Spleen (tissue), 13 donors: ENCODE data around the gene CNTF. TPM values are rescaled to one million over a fixed set of nuclear protein-coding genes. Genes with fewer than 3 reads are reported as not detected.
A peak's percentile ranks its signal among the peaks of the same experiment; 100 is the strongest.
"Not testable (repeated sequence)": the region's sequence is repeated elsewhere in the genome, so short reads cannot be mapped to it uniquely, and the experiment has no call there.

Source experiments
- DNase-seq: peaks from one replicate; pipeline ENCODE4 v3.0.0-alpha.2; 2020
- H3K27ac ChIP-seq, 8 donors: fragments of 200-600 bp; sonication (generic) in 7 of 8; 1 replicate in 4 of 8; 2 replicates in 4 of 8; pipeline versions ENCODE4 v1.5.0 to v1.8.0; 2016 to 2021; ENCODE audit warnings: inconsistent platforms in 4 of 8, mild to moderate bottlenecking in 4 of 8, moderate library complexity in 1 of 8
- H3K27me3 ChIP-seq, 7 donors: fragments of 200-600 bp; sonication (generic) in 6 of 7; replicated peaks in 1 of 7; 1 replicate in 4 of 7; 2 replicates in 3 of 7; pipeline versions ENCODE4 v1.5.0 to v1.8.0; 2016 to 2021; ENCODE audit warnings: inconsistent platforms in 3 of 7, mild to moderate bottlenecking in 1 of 7
- H3K36me3 ChIP-seq, 6 donors: fragments of 200-600 bp; sonication (generic) in 5 of 6; 1 replicate in 4 of 6; 2 replicates in 2 of 6; pipeline versions ENCODE4 v1.5.0 to v1.8.0; 2016 to 2021; ENCODE audit warnings: inconsistent platforms in 2 of 6
- H3K4me1 ChIP-seq, 6 donors: fragments of 200-600 bp; sonication (generic) in 5 of 6; 1 replicate in 3 of 6; 2 replicates in 3 of 6; pipeline versions ENCODE4 v1.5.0 to v1.8.0; 2016 to 2021; ENCODE audit warnings: inconsistent platforms in 3 of 6
- H3K4me3 ChIP-seq, 8 donors: fragments of 200-600 bp; sonication (generic) in 7 of 8; 1 replicate in 4 of 8; 2 replicates in 4 of 8; pipeline versions ENCODE4 v1.5.0 to v1.8.0; 2016 to 2021; ENCODE audit warnings: inconsistent platforms in 4 of 8, mild to moderate bottlenecking in 4 of 8, moderate library complexity in 2 of 8
- H3K9me3 ChIP-seq, 8 donors: fragments of 200-600 bp; sonication (generic) in 7 of 8; 1 replicate in 4 of 8; 2 replicates in 4 of 8; pipeline versions ENCODE4 v1.5.0 to v1.8.0; 2016 to 2021; ENCODE audit warnings: inconsistent platforms in 4 of 8
- CTCF ChIP-seq, 11 experiments: fragments of 200-600 bp in 7 of 11; fragments of 450-650 bp in 4 of 11; sonication (generic) in 4 of 11; IDR thresholded peaks in 8 of 11; conservative IDR thresholded peaks in 3 of 11; 1 replicate in 7 of 11; 2 replicates in 4 of 11; pipeline versions ENCODE4 v1.4.0 to v1.8.0; 2016 to 2021; ENCODE audit warnings: antibody characterized with exemption in 11 of 11, inconsistent platforms in 4 of 11, mild to moderate bottlenecking in 1 of 11
- POLR2A ChIP-seq, 3 donors: fragments of 450-650 bp; IDR thresholded peaks; one replicate each; pipeline ENCODE4 v1.5.1; 2017; ENCODE audit warnings: antibody characterized with exemption in 3 of 3, mild to moderate bottlenecking in 1 of 3
- POLR2AphosphoS5 ChIP-seq, 3 donors: sonication (generic); formaldehyde crosslinking; IDR thresholded peaks; one replicate each; pipeline ENCODE4 v1.5.1; 2017; ENCODE audit warnings: antibody characterized with exemption in 3 of 3
- WGBS, 5 donors: extraction: QIAGEN DNeasy Blood & Tissue Kit in 3 of 5; methylation state at CpG; one replicate each; pipeline versions ENCODE4 v1.1.5 to v1.1.7; 2013 to 2018; 5-methylcytosine and 5-hydroxymethylcytosine counted together
- intact Hi-C: fragments of 100-400 bp; cut with DNase I; formaldehyde crosslinking; loops from one replicate; pipeline ENCODE4 v1.15.0; 2023; ENCODE audit warnings: low total_unique reads
- long read RNA-seq, 2 donors: transcript quantifications; one replicate each; lab custom pipeline, GENCODE V29; 2026
- polyA plus RNA-seq, 3 donors: library from polyadenylated mRNA; stranded (reverse); fragments of 200-250 nt; gene quantifications; one replicate each; pipeline ENCODE4 v1.2.1, GENCODE V29; 2013
- total RNA-seq, 7 donors: library from RNA; depleted of rRNA in 3 of 7; stranded (reverse); fragments of >200 nt in 3 of 7; fragmentation: NEBNext Ultra II Directional in 4 of 7; extraction: Animal tissue kit (Norgen Biotek cat#: 25700) in 4 of 7; gene quantifications; one replicate each; pipeline versions ENCODE4 v1.1.0 to v1.2.1, GENCODE V29; 2016 to 2021
- donor health status: healthy with polysubstance abuse.
- donor health status: DM: no; HTN: no; CAD: no; lungs with moderate emphysema.
- donor health status: DM: no; HTN: no; CAD: no.
- donor health status: Bipolar disorder and iron deficiency.
- donor health status: healthy.
- donor health status: DM: no; HTN: no; CAD: no.
- donor health status: DM: yes; HTN: yes; CAD: no.

CNTF gene, protein sequence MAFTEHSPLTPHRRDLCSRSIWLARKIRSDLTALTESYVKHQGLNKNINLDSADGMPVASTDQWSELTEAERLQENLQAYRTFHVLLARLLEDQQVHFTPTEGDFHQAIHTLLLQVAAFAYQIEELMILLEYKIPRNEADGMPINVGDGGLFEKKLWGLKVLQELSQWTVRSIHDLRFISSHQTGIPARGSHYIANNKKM
- total RNA-seq = 1 to 10 TPM; 1.1 to 3.7 (median 2.0) TPM
- under 1 TPM; 0.09 to 0.32 (median 0.11) TPM for polyA plus RNA-seq
- long read RNA-seq, donor 1 = 0 reads
- long read RNA-seq, donor 2 = 0 reads

GRCh38 chr11:58622344-58622743 is at the start of gene CNTF:
TSS of gene CNTF (plus strand) at chr11:58622665. CDS start at chr11:58622753, 88 bp downstream.
- peaks cover 0 to 98% (median 68%) of the 10 kb centered on the region in 6 donors for H3K36me3 ChIP-seq
- no peak within 1 kb of the TSS for H3K27ac ChIP-seq
- WGBS, 5 donors = 82 to 88% (median 85%) methylated on average over 2 of the region's 2 CpGs
- no peak for TF ChIP-seq CTCF (IDR thresholded peaks at IDR 0.05 in 8 of 11, conservative IDR thresholded peaks at IDR 0.05 in 3 of 11)
- TF ChIP-seq POLR2AphosphoS5 (IDR thresholded peaks at IDR 0.05) = no peak
- TF ChIP-seq POLR2A (IDR thresholded peaks at IDR 0.05) = no peak
- intact Hi-C loops = no loop called here
- H3K27me3 ChIP-seq = no peaks in the 10 kb centered on the region
- DNase-seq = no peak
- no peak within 1 kb of the TSS for H3K4me3 ChIP-seq
- H3K9me3 ChIP-seq = no peaks in the 10 kb centered on the region
- H3K4me1 ChIP-seq = peaks cover 0 to 11% (median 0%) of the 10 kb centered on the region in 6 donors

GRCh38 chr11:58572906-58573305 is 49.6 kb upstream of the CNTF start:
- peak; percentile 69 for DNase-seq
- Histone ChIP-seq H3K27ac (peak overlapping the region in 7 of 8 donors; percentile 98 to 100 (median 100)), H3K4me3 (peak overlapping the region in 4 of 8 donors; percentile 44 to 81 (median 44)), H3K36me3 (peaks cover 0 to 34% (median 18%) of the 10 kb centered on the region in 6 donors), H3K4me1 (peaks cover 13 to 96% (median 71%) of the 10 kb centered on the region in 6 donors)
- intact Hi-C loops, H3K27me3 ChIP-seq, H3K9me3 ChIP-seq: not testable (repeated sequence)
- 67 to 78% (median 77%) methylated on average over 14 of the region's 14 CpGs for WGBS, 5 donors

DNA sequence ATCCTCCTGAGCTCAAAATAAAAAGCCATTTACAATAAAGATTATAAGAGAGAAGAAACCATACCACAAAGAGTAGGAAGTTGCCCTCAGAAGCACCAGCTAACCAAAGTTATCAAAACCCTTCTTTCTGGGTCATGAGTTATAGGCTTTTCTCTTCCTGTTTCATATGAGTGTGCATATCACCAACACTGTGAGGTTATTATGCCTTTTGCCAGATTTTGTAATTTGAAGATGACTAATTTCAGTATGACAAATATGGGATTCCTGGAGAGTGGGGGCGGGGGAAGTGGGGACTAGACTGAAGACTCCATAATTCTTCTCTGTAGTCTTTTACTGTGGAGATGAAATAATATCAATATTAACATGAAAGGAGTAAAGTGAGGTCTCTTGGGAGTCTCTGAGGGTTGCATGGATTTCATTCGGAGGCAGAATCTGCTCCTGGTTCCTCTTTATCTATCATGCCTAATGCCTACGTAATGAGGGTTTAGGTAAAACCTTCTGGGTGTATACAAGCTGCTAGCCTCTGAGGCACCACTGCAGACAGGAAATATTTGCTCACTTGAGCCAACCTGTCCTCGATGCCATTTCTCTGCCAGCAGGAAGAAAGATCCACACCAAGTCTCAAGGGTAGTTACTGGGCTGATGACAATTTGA is 48.9 kb upstream of the CNTF start:
- Histone ChIP-seq H3K36me3 (peaks cover 0 to 28% (median 18%) of the 10 kb centered on the region in 6 donors), H3K27ac (peak overlapping the region; percentile 68 to 100 (median 100)), H3K4me1 (peaks cover 13 to 90% (median 64%) of the 10 kb centered on the region in 6 donors), H3K4me3 (peak overlapping the region in 6 of 8 donors; percentile 2 to 81 (median 44)), H3K27me3 (no peaks in the 10 kb centered on the region), H3K9me3 (no peaks in the 10 kb centered on the region)
- intact Hi-C loops = no loop called here
- 17 to 20% (median 18%) methylated on average over 4 of the region's 4 CpGs for WGBS, 5 donors
- DNase-seq = no peak
- TF ChIP-seq POLR2A (IDR thresholded peaks at IDR 0.05) = peak in 1 of 3 donors; percentile 33
- peak in 1 of 3 donors; percentile 71 for TF ChIP-seq POLR2AphosphoS5 (IDR thresholded peaks at IDR 0.05)
- no peak for TF ChIP-seq CTCF (IDR thresholded peaks at IDR 0.05 in 8 of 11, conservative IDR thresholded peaks at IDR 0.05 in 3 of 11)

DNA sequence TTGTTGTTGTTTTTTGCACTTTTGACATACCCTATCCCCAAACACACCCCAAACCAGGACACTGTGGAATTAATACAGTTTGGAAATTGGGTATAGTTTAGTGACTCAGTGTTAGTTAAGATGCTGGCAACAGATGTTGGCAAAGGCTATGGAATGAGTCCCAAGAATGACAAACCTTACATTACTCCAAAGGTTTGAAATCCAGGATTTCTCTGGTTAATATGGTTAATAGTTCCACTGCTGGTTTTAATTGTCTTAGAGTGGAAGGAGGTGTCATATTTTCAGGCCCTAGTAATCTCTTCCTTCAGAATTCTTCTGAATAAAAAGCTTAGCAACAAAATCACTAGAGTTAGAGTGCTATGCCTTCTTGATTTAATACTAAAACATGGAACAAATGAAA is 47.6 kb upstream of the CNTF start:
- peak overlapping the region; percentile 29 to 81 (median 40) for H3K4me3 ChIP-seq
- no peaks in the 10 kb centered on the region for H3K27me3 ChIP-seq
- H3K9me3 ChIP-seq = no peaks in the 10 kb centered on the region
- intact Hi-C loops = no loop called here
- peaks cover 13 to 80% (median 60%) of the 10 kb centered on the region in 6 donors for H3K4me1 ChIP-seq
- TF ChIP-seq POLR2A (IDR thresholded peaks at IDR 0.05) = no peak
- TF ChIP-seq CTCF (IDR thresholded peaks at IDR 0.05 in 8 of 11, conservative IDR thresholded peaks at IDR 0.05 in 3 of 11) = no peak
- no peak for TF ChIP-seq POLR2AphosphoS5 (IDR thresholded peaks at IDR 0.05)
- H3K36me3 ChIP-seq = peaks cover 0 to 15% (median 5%) of the 10 kb centered on the region in 6 donors
- no peak for DNase-seq
- H3K27ac ChIP-seq = peak overlapping the region; percentile 98 to 100 (median 100)
